Activated naive CD4-positive, alpha-beta T cell treated with Interleukin-2 at 50 U/mL for 16 hours (primary cell): ENCODE measurements around the gene PDCL3.

ENCODE experiments used
- DNase-seq: peaks from one replicate; pipeline ENCODE4 v3.0.0-alpha.2; 2020

Gene PDCL3

DNA sequence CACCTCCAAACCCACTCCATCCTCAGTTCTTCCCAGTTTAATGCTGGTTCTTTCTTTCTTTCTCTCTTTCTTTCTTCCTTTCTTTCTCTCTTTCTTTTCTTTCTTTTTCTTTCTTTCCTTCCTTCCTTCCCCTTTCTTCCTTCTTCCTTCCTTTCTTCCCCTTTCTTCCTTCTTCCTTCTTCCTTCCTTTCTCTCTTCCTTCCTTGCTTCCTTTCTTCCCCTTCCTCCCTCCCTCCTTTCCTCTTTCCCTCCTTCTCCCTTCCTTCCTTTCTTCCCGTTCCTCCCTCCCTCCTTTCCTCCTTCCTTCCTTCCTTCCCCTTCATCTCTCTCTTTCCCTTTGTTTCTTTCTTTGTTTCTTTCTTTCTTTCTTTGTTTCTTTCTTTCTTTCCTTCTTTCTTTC lies 50.9 kb downstream of the PDCL3 start:
- no peak for DNase-seq

DNA sequence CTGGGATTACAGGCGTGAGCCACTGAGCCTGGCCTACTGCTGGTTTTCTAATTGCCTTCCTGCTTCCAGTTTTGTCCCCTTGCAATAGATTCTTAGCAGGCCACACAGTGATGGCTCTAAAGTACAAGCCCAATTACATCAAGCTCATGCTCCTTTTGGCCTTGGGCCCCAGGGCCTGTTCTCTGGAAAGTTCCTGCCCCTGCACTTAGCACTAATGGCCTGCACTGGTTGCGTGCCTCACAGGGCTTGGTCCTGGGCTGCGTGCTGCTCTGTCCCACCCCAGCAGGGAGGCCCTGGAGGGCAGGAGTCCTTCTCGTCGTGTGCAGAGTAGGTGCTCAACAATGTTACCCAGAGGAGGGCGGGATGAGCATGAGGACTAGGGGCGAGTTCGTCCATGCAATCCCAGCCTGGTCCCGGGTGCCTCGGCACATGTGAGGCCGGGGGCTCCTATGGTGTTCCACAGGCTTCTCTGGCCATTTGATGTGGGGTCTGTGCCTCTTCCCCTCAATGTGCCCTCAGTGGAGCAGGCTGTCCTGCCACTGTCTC lies 51.7 kb downstream of the PDCL3 start:
- no peak for DNase-seq

DNA sequence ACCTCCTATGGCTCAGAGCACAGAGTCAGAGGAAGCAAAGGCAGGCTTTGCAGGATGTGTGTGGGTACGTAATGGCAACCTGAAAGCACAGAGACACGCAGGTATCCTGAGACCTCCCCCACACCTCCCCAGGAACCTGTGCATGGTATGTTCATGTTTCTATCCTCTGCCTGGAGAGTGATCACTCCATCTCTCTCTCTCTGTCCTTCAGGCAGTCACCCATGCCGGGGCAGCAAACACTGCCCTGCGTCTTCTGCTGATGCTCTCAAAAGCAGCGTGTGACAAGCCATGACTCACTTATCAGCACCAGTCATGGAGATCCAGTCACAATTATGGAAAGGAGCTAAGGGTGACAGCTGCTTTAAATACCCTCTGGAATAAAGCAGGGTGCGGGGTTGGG lies 52.7 kb downstream of the PDCL3 start:
- DNase-seq = no peak

DNA sequence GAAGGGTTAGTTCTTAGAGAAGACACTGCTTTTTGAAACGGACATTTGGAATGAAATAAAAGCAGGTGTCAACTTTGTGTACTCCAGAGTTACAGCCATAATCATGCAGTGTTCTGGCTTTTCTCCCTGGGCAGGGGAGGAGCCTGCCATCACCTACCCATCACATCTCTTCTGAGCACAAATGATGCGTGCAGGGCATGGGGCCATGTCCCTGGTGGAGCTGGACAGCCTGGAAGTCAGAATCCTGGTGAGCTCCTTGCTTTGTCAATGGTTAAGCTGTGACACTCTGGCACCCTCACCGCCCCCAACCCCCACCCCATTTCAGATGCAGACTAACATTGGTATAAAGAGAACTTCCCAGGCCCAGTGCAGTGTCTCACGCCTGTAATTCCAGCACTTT lies 53.1 kb downstream of the PDCL3 start:
- no peak for DNase-seq

DNA sequence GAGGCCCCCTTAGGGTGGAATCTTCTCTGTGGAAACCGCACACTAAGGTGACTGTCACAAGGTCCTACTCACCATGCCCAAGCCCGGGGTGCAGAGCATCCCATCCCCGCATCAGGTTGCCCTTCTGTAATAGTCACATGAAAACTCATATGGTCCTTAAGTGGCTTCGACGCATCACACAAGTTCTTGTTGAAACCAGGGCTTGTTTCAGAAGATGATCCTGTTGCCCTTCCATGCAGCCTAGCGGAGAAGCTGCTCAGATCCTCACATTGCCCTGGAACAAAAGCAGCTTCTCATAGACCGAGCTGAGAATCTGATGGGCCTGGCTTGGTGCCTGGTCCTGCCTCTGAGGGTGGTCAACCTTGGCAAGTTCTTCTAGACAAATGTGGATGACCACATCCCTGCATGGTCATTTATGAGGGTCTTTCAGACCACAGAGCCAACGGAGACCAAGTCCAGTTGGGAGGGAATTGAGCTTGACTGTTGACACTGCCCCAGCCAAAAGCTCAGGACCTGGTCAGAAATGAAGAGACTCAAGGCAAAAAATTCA lies 54.1 kb downstream of the PDCL3 start:
- DNase-seq = no peak

DNA sequence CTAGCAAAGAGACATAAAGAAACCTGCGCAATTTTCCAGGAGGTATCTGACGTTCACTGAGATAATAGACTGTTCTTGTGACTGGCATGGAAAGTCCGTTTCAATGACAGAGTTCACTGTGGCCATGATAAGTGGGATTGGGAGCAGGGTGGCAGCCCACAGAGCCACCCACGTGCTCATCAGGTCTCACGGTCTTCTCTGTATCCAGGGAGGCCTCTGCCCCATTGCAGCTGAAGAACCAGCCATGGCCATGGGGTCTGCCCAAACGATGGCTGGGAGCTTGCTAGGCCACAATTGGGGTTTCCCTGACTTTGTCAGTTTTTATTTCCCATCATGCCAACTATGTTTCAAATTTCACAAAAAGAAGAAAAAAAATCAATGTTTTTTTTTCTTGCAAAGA lies 57.2 kb downstream of the PDCL3 start:
- no peak for DNase-seq

DNA sequence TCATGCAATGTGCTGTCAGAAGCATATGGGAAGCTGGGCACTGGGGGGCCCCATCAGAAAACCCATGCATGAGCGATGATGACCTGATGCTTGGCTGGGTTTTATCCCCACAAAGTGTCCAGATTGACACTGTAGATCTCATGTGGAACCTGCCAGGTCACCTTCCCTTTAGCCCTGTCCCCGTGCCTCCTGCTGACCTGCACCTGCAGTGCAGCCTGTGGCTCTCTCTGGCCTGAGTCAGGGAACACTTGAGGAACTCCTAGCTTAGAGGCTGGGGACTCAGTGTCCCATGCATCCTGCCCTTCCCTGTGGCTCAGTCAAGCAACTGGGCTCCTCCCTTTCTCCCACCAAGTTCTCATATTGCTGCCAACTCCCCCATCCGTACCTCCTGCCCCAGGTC lies 57.7 kb downstream of the PDCL3 start:
- no peak for DNase-seq

DNA sequence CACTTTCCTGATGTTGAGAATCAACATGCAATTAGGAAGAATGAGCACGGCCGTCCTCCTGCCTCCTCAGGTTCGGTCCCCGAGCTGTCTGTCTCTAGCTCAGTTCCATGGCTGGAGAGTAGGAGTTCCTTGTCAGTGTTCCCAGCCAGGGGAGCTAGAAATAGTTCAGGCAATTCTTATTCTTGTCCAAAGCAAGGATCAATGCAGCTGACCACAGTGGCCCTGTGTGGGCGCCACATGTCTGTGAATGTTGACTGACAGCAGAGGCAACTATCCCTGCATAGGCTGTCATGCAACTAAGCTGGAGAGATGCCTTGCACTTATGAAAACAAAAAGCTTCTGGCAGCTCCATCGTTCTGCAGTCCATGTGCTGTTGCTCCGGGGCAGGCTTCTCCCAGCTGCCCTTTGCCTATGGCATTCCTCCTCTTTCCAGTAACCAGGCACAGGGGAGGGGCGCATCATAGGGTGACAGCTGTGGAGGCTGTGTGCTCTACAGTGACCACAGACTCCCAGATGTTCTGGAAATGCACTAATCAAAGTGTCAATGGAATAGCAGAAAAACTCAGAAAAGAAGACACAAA lies 58.7 kb downstream of the PDCL3 start:
- DNase-seq = no peak

DNA sequence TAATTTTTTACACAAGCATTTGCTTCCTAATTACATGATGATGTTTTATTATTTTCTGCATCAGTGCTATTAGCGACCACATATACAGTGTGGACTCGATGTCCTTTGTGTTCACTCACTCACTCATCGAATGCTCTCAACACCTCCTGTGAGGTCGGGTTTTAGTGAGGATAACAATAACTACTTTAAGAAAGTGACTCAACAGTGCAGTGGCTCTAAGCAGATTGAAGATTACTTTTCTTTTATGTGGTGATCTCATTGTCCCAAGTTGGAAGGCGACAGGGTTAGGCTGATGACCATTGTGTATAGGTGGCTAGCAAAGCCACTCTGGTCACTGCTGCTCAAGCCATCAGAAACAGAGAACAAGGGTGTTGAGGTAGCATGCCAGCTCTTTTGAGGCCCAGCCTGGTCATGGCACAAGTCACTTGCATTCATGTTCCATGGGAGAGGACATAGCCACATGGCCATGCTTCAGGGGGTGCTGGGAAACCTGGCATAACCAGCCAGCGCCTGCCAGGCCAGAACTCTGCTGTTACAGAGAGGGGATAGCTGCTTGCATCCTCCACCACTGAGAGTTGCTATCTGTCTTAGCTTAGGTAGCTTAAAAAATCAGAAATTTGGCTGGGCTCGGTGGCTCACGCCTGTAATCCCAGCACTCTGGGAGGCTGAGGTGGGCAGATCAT lies 60.4 kb downstream of the PDCL3 start:
- no peak for DNase-seq

DNA sequence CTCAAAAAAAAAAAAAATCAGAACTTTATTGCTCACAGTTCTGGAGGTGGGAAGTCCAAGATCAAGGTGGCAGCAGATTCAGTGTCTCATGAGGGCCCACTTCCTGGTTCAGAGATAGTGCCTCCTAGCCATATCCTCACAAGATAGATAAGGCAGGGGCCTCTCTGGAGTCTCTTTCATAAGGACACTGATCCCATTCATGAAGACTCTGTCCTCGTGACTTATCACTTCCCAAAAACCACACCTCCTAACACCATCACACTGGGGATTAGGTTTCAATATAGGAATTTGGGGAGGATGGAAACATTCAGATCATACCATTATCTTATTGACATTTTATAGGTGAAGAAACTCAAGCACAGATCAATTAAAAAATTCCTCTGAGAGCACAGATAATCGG lies 61.1 kb downstream of the PDCL3 start:
- no peak for DNase-seq

DNA sequence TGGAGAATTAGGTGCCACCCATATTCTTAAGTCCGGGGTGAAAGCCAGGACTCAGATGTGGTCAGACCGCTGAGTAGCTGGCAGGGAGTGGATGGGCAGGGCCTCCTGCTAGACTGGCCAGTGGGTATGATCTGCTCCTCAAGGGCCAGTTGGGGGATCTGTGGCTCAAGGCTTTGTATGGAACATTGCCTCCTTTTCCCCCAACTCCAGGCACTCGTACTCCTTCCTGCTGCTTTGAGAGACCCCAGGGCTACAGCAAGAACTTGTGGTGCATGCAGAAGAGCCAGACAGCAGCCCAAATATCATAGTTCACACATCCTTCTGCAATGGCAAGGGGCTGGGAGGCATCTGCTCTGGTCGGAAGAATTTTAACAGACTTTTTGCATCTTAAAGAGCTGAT lies 61.7 kb downstream of the PDCL3 start:
- no peak for DNase-seq

DNA sequence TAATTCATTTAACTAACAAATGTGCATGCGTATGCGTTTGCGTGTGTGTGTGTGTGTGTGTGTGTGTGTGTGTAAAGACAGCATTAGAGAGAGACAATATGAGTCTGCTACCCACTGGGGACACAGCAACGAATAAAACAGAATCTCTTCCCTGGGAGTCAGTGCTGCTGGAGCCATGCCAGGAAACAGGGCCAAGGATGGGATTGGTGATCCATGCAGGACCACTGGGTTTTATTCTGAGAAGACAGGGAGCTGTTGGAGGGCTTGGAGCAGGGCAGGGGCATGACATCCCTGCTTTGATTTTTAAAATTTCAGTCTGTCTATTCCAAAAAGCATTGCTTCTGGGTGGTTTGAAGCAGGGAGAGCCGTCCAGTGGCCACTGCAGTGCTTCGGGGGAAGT lies 62.9 kb downstream of the PDCL3 start:
- no peak for DNase-seq
